HG02981 (cell line): ENCODE data around the gene RASGRF2.
"Not testable (repeated sequence)": the region's sequence is repeated elsewhere in the genome, so short reads cannot be mapped to it uniquely, and the experiment has no call there.

ENCODE experiments used
- ATAC-seq: cut with Tn5 transposase; IDR thresholded peaks from one replicate; pipeline ENCODE4 v1.9.1; 2021; ENCODE audit warnings: mild to moderate bottlenecking, moderate library complexity; ENCODE audit not compliant: unreplicated experiment

The RASGRF2 gene

GRCh38 chr5:81068635-81069034 is 108.5 kb downstream of the RASGRF2 start:
- ATAC-seq = no peak

DNA sequence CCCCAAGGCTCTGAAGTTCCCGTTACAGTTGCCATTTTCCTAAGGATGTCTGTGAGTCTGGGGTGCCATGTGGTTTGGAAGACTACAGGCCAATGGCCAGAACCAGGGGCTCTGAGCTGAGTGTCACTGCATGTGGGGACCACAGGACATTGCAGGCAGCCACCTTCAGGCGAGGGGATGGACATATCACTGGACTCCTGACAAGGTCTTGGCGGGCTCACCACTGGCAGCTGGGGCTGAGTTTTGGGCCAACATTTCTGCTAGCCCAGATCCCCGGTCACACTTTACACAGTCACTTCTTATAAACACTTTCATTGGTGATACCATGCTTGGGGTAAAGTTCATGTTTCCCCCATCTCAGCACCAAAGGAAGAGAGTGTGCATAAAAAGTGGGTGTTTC is 109.8 kb downstream of the RASGRF2 start:
- ATAC-seq = no peak

- ATAC-seq = no peak
Observed at GRCh38 chr5:81070571-81071255, 110.5 kb downstream of the RASGRF2 start.

- no peak for ATAC-seq
Observed at GRCh38 chr5:81075041-81075440, 114.9 kb downstream of the RASGRF2 start.

GRCh38 chr5:81077105-81077504 is 116.9 kb downstream of the RASGRF2 start:
- ATAC-seq = no peak

- ATAC-seq = no peak
Observed at GRCh38 chr5:81078930-81079329, 118.8 kb downstream of the RASGRF2 start.

GRCh38 chr5:81080809-81081460 is 120.8 kb downstream of the RASGRF2 start:
- no peak for ATAC-seq

DNA sequence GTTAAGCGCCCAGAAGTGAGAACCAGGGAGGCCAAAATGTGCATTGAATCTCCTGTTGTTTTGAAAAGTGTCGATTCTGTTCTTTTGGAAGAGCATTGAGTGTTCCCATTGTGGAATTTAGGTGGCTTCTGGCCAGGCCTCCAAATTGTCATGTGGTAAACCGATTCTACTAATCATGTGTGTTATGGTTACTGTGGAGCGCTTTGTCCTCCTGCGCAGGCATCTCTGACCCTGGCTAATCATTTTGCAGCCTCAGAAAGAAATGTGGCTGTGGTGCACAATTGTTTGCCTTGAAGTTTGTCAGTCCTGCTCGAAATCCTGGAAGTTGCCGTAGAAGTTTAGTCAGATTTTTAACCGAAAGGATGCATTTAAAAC is 121.3 kb downstream of the RASGRF2 start:
- no peak for ATAC-seq

- no peak for ATAC-seq
Observed at GRCh38 chr5:81086881-81087281, 126.7 kb downstream of the RASGRF2 start.

DNA sequence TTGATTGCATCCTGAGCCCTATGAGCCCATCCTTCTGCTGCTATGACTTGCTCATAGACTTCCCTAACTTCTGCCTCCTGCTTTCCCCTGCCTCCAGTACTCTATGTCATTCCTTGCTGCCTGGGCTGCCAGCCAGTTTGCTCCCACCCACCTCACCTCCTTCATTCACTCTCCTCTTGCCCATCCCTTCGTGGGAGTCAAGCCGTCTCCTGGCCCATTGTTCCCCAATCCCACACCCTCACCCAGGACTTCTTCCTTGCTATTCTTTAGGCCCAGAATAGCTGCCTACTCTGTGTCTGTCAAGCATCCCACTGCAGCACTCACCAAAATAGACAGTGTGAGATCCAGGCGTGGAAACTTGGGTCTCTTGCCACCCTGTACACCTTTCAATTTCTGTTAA is 131.0 kb downstream of the RASGRF2 start:
- ATAC-seq = no peak

GRCh38 chr5:81093536-81094196 is 133.5 kb downstream of the RASGRF2 start:
- no peak for ATAC-seq

DNA sequence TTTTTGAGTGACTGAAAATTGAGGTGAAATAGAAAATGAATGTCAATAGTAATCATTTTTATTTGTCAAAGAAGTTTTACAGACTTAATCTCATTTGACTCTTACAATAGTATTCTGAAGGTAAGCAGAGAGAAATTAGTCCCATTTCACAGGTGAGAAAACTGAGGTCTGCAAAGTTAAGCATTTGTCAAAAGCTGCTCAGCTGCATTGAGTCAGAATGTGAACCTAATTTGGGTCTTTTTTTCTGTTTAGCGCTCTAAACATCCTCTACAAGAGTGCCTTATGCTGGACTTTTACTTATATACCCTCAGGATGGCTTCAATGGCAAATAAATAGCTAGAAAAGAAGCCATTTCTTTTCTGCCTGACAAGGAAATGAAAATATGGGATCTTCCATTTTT is 135.7 kb downstream of the RASGRF2 start:
- ATAC-seq = no peak

- ATAC-seq = no peak
Observed at GRCh38 chr5:81097713-81098112, 137.6 kb downstream of the RASGRF2 start.

DNA sequence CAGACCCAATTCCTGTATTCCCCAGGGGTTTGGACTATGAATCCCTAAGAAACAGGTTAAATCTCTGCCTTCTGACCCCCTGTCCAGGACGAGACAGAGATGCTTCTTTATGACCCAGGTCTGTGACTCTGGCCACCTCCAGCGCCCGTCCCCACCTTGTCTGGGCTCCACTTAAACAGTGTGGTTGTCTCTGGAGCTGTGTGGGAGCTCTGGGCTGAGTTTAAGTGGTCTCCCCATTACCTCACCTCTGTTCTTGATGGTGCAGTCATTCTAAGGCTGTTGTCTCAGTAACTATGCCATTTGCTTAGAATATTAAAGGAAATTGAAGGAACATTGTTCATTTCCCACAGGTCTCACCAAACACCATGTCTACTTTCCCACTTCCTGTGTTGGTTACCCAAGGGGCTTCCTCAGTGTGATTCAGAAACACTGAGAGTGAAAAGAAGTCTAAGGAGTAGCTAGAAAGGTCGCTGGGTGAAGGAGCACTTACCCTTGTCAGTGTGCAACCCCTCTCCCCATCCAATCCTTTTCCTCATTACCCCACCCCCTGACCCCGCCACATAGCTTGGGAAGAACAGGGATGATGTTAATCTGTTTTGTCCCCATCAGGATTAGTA is 145.2 kb downstream of the RASGRF2 start:
- ATAC-seq = no peak

- no peak for ATAC-seq
Observed at GRCh38 chr5:81115261-81115660, 155.1 kb downstream of the RASGRF2 start.

- no peak for ATAC-seq
Observed at GRCh38 chr5:81117566-81117965, 157.4 kb downstream of the RASGRF2 start.

- ATAC-seq = no peak
Observed at GRCh38 chr5:81121273-81121672, 161.1 kb downstream of the RASGRF2 start.

DNA sequence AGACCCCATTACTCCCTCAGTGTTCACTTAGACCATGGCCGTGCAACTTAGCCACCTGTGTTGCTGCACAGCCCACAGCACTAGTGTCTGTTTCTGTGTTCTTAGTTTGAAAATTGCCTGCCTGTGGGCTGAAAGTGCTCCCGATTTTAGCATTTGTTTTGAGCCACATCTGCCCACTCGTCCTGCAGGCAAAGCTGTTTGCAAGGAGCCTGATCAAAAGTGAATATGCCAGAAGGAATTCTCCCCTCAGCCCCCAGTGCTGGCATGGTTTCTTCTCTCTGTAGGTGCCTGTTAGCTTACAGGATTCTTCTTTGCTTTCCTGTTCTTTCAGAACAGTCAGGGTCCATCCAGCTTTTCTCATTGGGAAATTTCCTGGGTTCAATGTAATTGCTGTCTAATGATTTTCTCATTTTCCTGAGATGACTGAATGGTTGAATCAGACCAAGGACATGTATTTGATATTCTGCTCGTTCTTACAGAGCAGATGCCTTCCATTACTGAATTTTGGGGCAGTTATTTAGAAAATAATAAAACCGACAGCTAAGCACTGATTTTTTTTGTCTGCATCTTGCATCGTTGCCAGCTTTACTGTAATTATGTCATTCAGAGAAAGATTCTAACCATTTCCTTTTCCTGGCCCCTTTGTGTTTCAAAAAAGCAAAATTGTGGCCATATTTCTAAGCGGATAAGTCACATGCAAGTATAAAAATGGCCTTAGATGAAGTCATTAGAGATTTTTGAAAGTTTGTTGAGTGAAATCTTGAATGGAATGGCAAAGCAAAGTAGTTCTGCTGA is 161.9 kb downstream of the RASGRF2 start:
- ATAC-seq = no peak

- not testable (repeated sequence) for ATAC-seq
Observed at GRCh38 chr5:81124689-81125088, 164.5 kb downstream of the RASGRF2 start.

- ATAC-seq = no peak
Observed at GRCh38 chr5:81125959-81126358, 165.8 kb downstream of the RASGRF2 start.

GRCh38 chr5:81128416-81128815 is 168.3 kb downstream of the RASGRF2 start:
- no peak for ATAC-seq
